OCI-LY7 (cell line): ENCODE data around the gene EHF. TPM values are rescaled to one million over a fixed set of nuclear protein-coding genes. Genes with fewer than 3 reads are reported as not detected.

Experiments used
- BruUV-seq: library from RNA; stranded (reverse); fragments of 400-500 nt; replicated peaks from 2 replicates; lab custom pipeline; 2021; lab: Mats Ljungman, UMichigan
- CTCF ChIA-PET: fragments of 300-600 bp; sonication (Branson Sonifier 250); formaldehyde crosslinking; loops from one replicate; lab custom pipeline; 2022; ENCODE audit warnings: antibody characterized with exemption; ENCODE audit not compliant: unreplicated experiment; lab: Charles Lee
- POLR2A ChIA-PET: fragments of 300-600 bp; sonication (Branson Sonifier 250); formaldehyde crosslinking; loops from one replicate; lab custom pipeline; 2022; ENCODE audit warnings: antibody characterized with exemption; lab: Charles Lee
- DNase-seq: peaks from one replicate; pipeline ENCODE4 v3.0.0-alpha.2; 2015; ENCODE audit warnings: low spot score
- H2AFZ ChIP-seq: fragments of 200-600 bp; sonication (generic), shearing (Covaris generic); 2 replicates; pipeline ENCODE4 v1.6.1; 2014; ENCODE audit warnings: mild to moderate bottlenecking, antibody characterized with exemption, low read length, moderate library complexity
- H3K27ac ChIP-seq: fragments of 200-600 bp; sonication (generic); 2 replicates; pipeline ENCODE4 v1.5.1; 2014; ENCODE audit warnings: mixed run types, low read depth, mild to moderate bottlenecking, moderate library complexity, low read length, inconsistent platforms; ENCODE audit not compliant: poor library complexity, severe bottlenecking
- H3K36me3 ChIP-seq: fragments of 200-600 bp; sonication (generic); 2 replicates; pipeline ENCODE4 v1.6.1; 2014; ENCODE audit warnings: mild to moderate bottlenecking, antibody characterized with exemption, low read length, moderate library complexity, mixed read lengths; ENCODE audit not compliant: insufficient read depth
- H3K4me1 ChIP-seq: fragments of 200-600 bp; sonication (generic); 2 replicates; pipeline ENCODE4 v1.5.1; 2014; ENCODE audit warnings: mild to moderate bottlenecking, low read length; ENCODE audit not compliant: insufficient read depth, poor library complexity, severe bottlenecking
- H3K4me2 ChIP-seq: fragments of 200-600 bp; sonication (generic); 2 replicates; pipeline ENCODE4 v1.6.1; 2014; ENCODE audit warnings: mild to moderate bottlenecking, low read length
- H3K4me3 ChIP-seq: fragments of 200-600 bp; sonication (generic); 2 replicates; pipeline ENCODE4 v1.5.1; 2014; ENCODE audit warnings: mild to moderate bottlenecking, low read depth, low read length; ENCODE audit not compliant: poor library complexity, severe bottlenecking
- H3K79me2 ChIP-seq: fragments of 200-600 bp; sonication (generic); 2 replicates; pipeline ENCODE4 v1.6.1; 2016; ENCODE audit warnings: low read depth, mild to moderate bottlenecking, low read length, moderate library complexity, mixed read lengths; ENCODE audit not compliant: insufficient read depth
- H3K9me2 ChIP-seq: fragments of 200-600 bp; sonication (generic); 2 replicates; pipeline ENCODE4 v1.6.1; 2016; ENCODE audit warnings: mild to moderate bottlenecking, low read length, mixed read lengths; ENCODE audit not compliant: insufficient read depth
- H3K9me3 ChIP-seq: fragments of 200-600 bp; sonication (generic); 2 replicates; pipeline ENCODE4 v1.6.1; 2014; ENCODE audit warnings: mild to moderate bottlenecking, mixed run types, low read length, mixed read lengths
- H4K20me1 ChIP-seq: fragments of 200-600 bp; sonication (generic); 2 replicates; pipeline ENCODE4 v1.6.1; 2014; ENCODE audit warnings: mild to moderate bottlenecking, antibody characterized with exemption, low read length, moderate library complexity, mixed read lengths; ENCODE audit not compliant: insufficient read depth
- CTCF ChIP-seq: fragments of 200-600 bp; sonication (generic); conservative IDR thresholded peaks from 2 replicates; pipeline ENCODE4 v1.5.1; 2014; ENCODE audit warnings: mild to moderate bottlenecking, antibody characterized with exemption, low read length, moderate library complexity, mixed read lengths
- EZH2phosphoT487 ChIP-seq: fragments of 200-600 bp; sonication (generic); IDR thresholded peaks from 2 replicates; pipeline ENCODE4 v1.6.1; 2018; ENCODE audit warnings: low read depth, borderline replicate concordance, mild to moderate bottlenecking, mixed run types, antibody characterized with exemption, low read length, moderate library complexity, mixed read lengths
- intact Hi-C: fragments of 100-400 bp; cut with micrococcal nuclease; formaldehyde crosslinking; loops from one replicate; pipeline ENCODE4 v1.10.0; 2022; ENCODE audit not compliant: unreplicated experiment
- total RNA-seq, 2 experiments: library from RNA; depleted of rRNA in 1 of 2; stranded (reverse); fragments of >200 nt in 1 of 2; shearing (Covaris generic) in 1 of 2; gene quantifications; 2 replicates each; pipeline ENCODE4 v1.2.3, GENCODE V29; 2014 to 2022

Gene EHF
- total RNA-seq, 2 experiments from 2014 or later = not detected

- no TSS peak for BruUV-seq
- POLR2A ChIA-PET = no interaction called here
- H4K20me1 ChIP-seq = no peaks in the 10 kb centered on the region
- H2AFZ ChIP-seq = no peak overlapping the region
- H3K36me3 ChIP-seq = no peaks in the 10 kb centered on the region
- intact Hi-C loops = no loop called here
- no peaks in the 10 kb centered on the region for H3K4me1 ChIP-seq
- H3K9me2 ChIP-seq = no peaks in the 10 kb centered on the region
- CTCF ChIA-PET = no interaction called here
- no peak overlapping the region for H3K27ac ChIP-seq
- DNase-seq = no peak
- H3K79me2 ChIP-seq = no peaks in the 10 kb centered on the region
- no peaks in the 10 kb centered on the region for H3K9me3 ChIP-seq
- no peak for TF ChIP-seq CTCF
- TF ChIP-seq EZH2phosphoT487 = no peak
- no peak overlapping the region for H3K4me2 ChIP-seq
- no peak overlapping the region for H3K4me3 ChIP-seq
Measured at GRCh38 chr11:34604911-34605310, 16.0 kb upstream of the EHF start.

- Histone ChIP-seq H3K27ac (no peak overlapping the region), H3K9me3 (no peaks in the 10 kb centered on the region), H3K9me2 (no peaks in the 10 kb centered on the region), H3K4me3 (no peak overlapping the region), H3K36me3 (no peaks in the 10 kb centered on the region), H4K20me1 (no peaks in the 10 kb centered on the region), H2AFZ (no peak overlapping the region), H3K4me2 (no peak overlapping the region), H3K79me2 (no peaks in the 10 kb centered on the region), H3K4me1 (no peaks in the 10 kb centered on the region)
- intact Hi-C loops = no loop called here
- CTCF ChIA-PET = no interaction called here
- no peak for DNase-seq
- no peak for TF ChIP-seq CTCF
- no peak for TF ChIP-seq EZH2phosphoT487
- POLR2A ChIA-PET = no interaction called here
- no TSS peak for BruUV-seq
Measured at GRCh38 chr11:34605481-34606325, 15.2 kb upstream of the EHF start.
